Ovary (tissue), 9 donors: ENCODE data around the gene DNASE1L1. TPM values are rescaled to one million over a fixed set of nuclear protein-coding genes. Genes with fewer than 3 reads are reported as not detected.

Experiments
- DNase-seq, 5 donors: peaks; one replicate each; pipeline ENCODE4 v3.0.0-alpha.2; 2019 to 2020
- H3K27ac ChIP-seq, 2 donors: fragments of 200-600 bp; one replicate each; pipeline versions ENCODE4 v1.5.1 to v1.8.0; 2019 to 2022
- H3K27me3 ChIP-seq: fragments of 200-600 bp; one replicate; pipeline ENCODE4 v1.8.0; 2022
- H3K36me3 ChIP-seq: fragments of 200-600 bp; sonication (generic); one replicate; pipeline ENCODE4 v1.5.1; 2019
- H3K4me1 ChIP-seq: one replicate; pipeline ENCODE4 v1.8.1; 2013; ENCODE audit warnings: mild to moderate bottlenecking, moderate library complexity; ENCODE audit not compliant: insufficient read depth
- H3K4me3 ChIP-seq: fragments of 200-600 bp; sonication (generic); one replicate; pipeline ENCODE4 v1.5.1; 2017
- H3K9me3 ChIP-seq, 2 donors: fragments of 200-600 bp in 1 of 2; sonication (generic) in 1 of 2; one replicate each; pipeline versions ENCODE4 v1.5.1 to v1.8.1; 2013 to 2019; ENCODE audit warnings: mild to moderate bottlenecking in 1 of 2, moderate library complexity in 1 of 2
- CTCF ChIP-seq, 3 donors: fragments of 450-650 bp in 2 of 3; fragments of 200-600 bp in 1 of 3; IDR thresholded peaks; one replicate each; pipeline versions ENCODE4 v1.5.1 to v1.8.0; 2016 to 2022; ENCODE audit warnings: antibody characterized with exemption in 3 of 3, mild to moderate bottlenecking in 1 of 3
- EP300 ChIP-seq: sonication (generic); formaldehyde crosslinking; IDR thresholded peaks from one replicate; pipeline ENCODE4 v1.6.1; 2017; ENCODE audit warnings: antibody characterized with exemption
- POLR2A ChIP-seq: fragments of 450-650 bp; IDR thresholded peaks from one replicate; pipeline ENCODE4 v1.6.1; 2017; ENCODE audit warnings: antibody characterized with exemption, mild to moderate bottlenecking, moderate library complexity
- WGBS, 3 donors: extraction: QIAGEN DNeasy Blood & Tissue Kit in 1 of 3; methylation state at CpG; one replicate each; pipeline versions ENCODE4 v1.1.5 to v1.1.7; 2013 to 2017; 5-methylcytosine and 5-hydroxymethylcytosine counted together
- intact Hi-C, 4 donors: fragments of 100-400 bp; cut with DNase I; formaldehyde crosslinking; loops; one replicate each; pipeline versions ENCODE4 v1.11.0 to v1.15.1; 2022 to 2023
- microRNA-seq, 3 donors: library from miRNA; unstranded; fragments of <30 nt; microRNA quantifications; one replicate each; pipeline versions ENCODE4 to v1.2.0, GENCODE V29; 2019 to 2020
- polyA plus RNA-seq, 2 donors: library from polyadenylated mRNA; stranded (reverse); fragments of 200-250 nt in 1 of 2; fragments of 350-450 nt in 1 of 2; fragmentation: Illumina TruSeq in 1 of 2; extraction: RNeasy Lipid Tissue Mini Kit (QIAGEN cat#74804) in 1 of 2; gene quantifications; one replicate each; pipeline ENCODE4 v1.2.3, GENCODE V29; 2013 to 2014
- small RNA-seq: library from RNA; depleted of rRNA; stranded (forward); fragments of <200 nt; gene quantifications from one replicate; pipeline ENCODE3, GENCODE V24; 2016
- total RNA-seq, 7 donors: library from RNA; depleted of rRNA in 2 of 7; stranded (reverse); fragments of >200 nt in 2 of 7; fragmentation: NEBNext Ultra II Directional in 3 of 7; extraction: Animal tissue kit (Norgen Biotek cat#: 25700) in 3 of 7; gene quantifications; one replicate each; pipeline versions ENCODE4 v1.1.0 to v1.2.4, GENCODE V29; 2016 to 2023
- donor health status: DM: no; HTN: no; CAD: no; lungs with moderate emphysema.
- donor health status: DM: no; HTN: no; CAD: no.
- donor health status: Bipolar disorder and iron deficiency.
- donor health status: DM: yes; HTN: yes; CAD: no.
- donor health status: DM: no; HTN: no; CAD: no.
- donor health status: DM: yes; HTN: yes; CAD: no.

The DNASE1L1 gene
- total and polyA plus RNA-seq, 9 donors: 11.9 to 21.4 (median 17.2) TPM

- Histone ChIP-seq H3K27me3 (no peaks in the 10 kb centered on the region), H3K36me3 (no peaks in the 10 kb centered on the region), H3K27ac (no peak overlapping the region), H3K9me3 (no peaks in the 10 kb centered on the region), H3K4me3 (no peak overlapping the region), H3K4me1 (no peaks in the 10 kb centered on the region)
- intact Hi-C loops: no loop called here
- no peak for TF ChIP-seq CTCF (IDR thresholded peaks at IDR 0.05)
- no peak for TF ChIP-seq POLR2A
- no peak for TF ChIP-seq EP300
- WGBS, 3 donors: 76 to 77% (median 77%) methylated on average over 11 to 13 of the region's 13 CpGs
- DNase-seq: no peak
These were observed 56.6 kb downstream of the DNASE1L1 start for GRCh38 chrX:154352466-154352865.

GRCh38 chrX:154352012-154352401 lies 57.0 kb downstream of the DNASE1L1 start:
- no peak for TF ChIP-seq CTCF (IDR thresholded peaks at IDR 0.05)
- TF ChIP-seq POLR2A: no peak
- TF ChIP-seq EP300: no peak
- Histone ChIP-seq H3K4me1 (no peaks in the 10 kb centered on the region), H3K27me3 (no peaks in the 10 kb centered on the region), H3K4me3 (no peak overlapping the region), H3K9me3 (no peaks in the 10 kb centered on the region), H3K36me3 (no peaks in the 10 kb centered on the region), H3K27ac (no peak overlapping the region)
- intact Hi-C loops: no loop called here
- 63 to 77% (median 74%) methylated on average over 8 to 14 of the region's 14 CpGs for WGBS, 3 donors
- DNase-seq: no peak

Small RNA genes lying within 50 kb of the gene (microRNA-seq; reads per million reads assigned to microRNA genes)
- 0 to 0.38 (median 0) reads per million in 3 donors for gene MIR6858

Small RNA genes lying within 50 kb of the gene (small RNA-seq; reads per million reads assigned to genes)
- not detected for gene MIR6858
- gene SNORA70: not detected

Other genes starting within 250 kb of the DNASE1L1 start
- gene OPN1MW, start 226.7 kb downstream of the DNASE1L1 start, total RNA-seq: not detected
- not detected for gene OPN1MW, start 226.7 kb downstream of the DNASE1L1 start, polyA plus RNA-seq
- gene OPN1MW2, start 189.5 kb downstream of the DNASE1L1 start, total RNA-seq: not detected
- not detected for gene OPN1MW2, start 189.5 kb downstream of the DNASE1L1 start, polyA plus RNA-seq
- not detected for gene OPN1MW3, start 151.7 kb downstream of the DNASE1L1 start, total RNA-seq
- gene OPN1MW3, start 151.7 kb downstream of the DNASE1L1 start, polyA plus RNA-seq: not detected
- gene TEX28, start 114.1 kb downstream of the DNASE1L1 start, total RNA-seq: not detected
- gene TEX28, start 114.1 kb downstream of the DNASE1L1 start, polyA plus RNA-seq: not detected
- under 1 TPM in 4 of 7 donors, not detected in 3; 0.12 to 0.36 (median 0.23) TPM for gene TKTL1, start 113.5 kb downstream of the DNASE1L1 start, total RNA-seq
- gene TKTL1, start 113.5 kb downstream of the DNASE1L1 start, polyA plus RNA-seq: under 1 TPM; 0.38 to 0.91 TPM
- gene FLNA, start 34.6 kb downstream of the DNASE1L1 start, total RNA-seq: 1,000 to 10,000 TPM in 4 of 7 donors, 100 to 1,000 TPM in 3; 327 to 2,249 (median 1,321) TPM
- 100 to 1,000 TPM; 378 to 647 TPM for gene FLNA, start 34.6 kb downstream of the DNASE1L1 start, polyA plus RNA-seq
- gene EMD, start 30.0 kb downstream of the DNASE1L1 start, total RNA-seq: 100 to 1,000 TPM in 5 of 7 donors, 10 to 100 TPM in 2; 40.5 to 158 (median 107) TPM
- 100 to 1,000 TPM in 1 of 2 donors, 10 to 100 TPM in 1; 55.1 to 146 TPM for gene EMD, start 30.0 kb downstream of the DNASE1L1 start, polyA plus RNA-seq
- over 10,000 TPM in 1 of 7 donors, 1,000 to 10,000 TPM in 6; 6,380 to 12,508 (median 7,126) TPM for gene RPL10, start 10.9 kb downstream of the DNASE1L1 start, total RNA-seq
- gene RPL10, start 10.9 kb downstream of the DNASE1L1 start, polyA plus RNA-seq: over 10,000 TPM in 1 of 2 donors, 1,000 to 10,000 TPM in 1; 4,233 to 12,949 TPM
- 10 to 100 TPM; 31.3 to 62.1 (median 37.9) TPM for gene TAFAZZIN, start 2.3 kb upstream of the DNASE1L1 start, total RNA-seq
- 10 to 100 TPM in 1 of 2 donors, 1 to 10 TPM in 1; 7.9 to 33.1 TPM for gene TAFAZZIN, start 2.3 kb upstream of the DNASE1L1 start, polyA plus RNA-seq
- gene ATP6AP1, start 19.4 kb upstream of the DNASE1L1 start, total RNA-seq: 10 to 100 TPM; 29.6 to 75.9 (median 58.1) TPM
- 10 to 100 TPM; 75.2 to 77.8 TPM for gene ATP6AP1, start 19.4 kb upstream of the DNASE1L1 start, polyA plus RNA-seq
- 100 to 1,000 TPM in 5 of 7 donors, 10 to 100 TPM in 2; 72.8 to 188 (median 139) TPM for gene GDI1, start 27.9 kb upstream of the DNASE1L1 start, total RNA-seq
- gene GDI1, start 27.9 kb upstream of the DNASE1L1 start, polyA plus RNA-seq: 100 to 1,000 TPM; 113 to 116 TPM
- gene FAM50A, start 34.9 kb upstream of the DNASE1L1 start, total RNA-seq: 10 to 100 TPM; 21.3 to 48.9 (median 34.3) TPM
- 10 to 100 TPM; 41.4 to 42.8 TPM for gene FAM50A, start 34.9 kb upstream of the DNASE1L1 start, polyA plus RNA-seq
- 100 to 1,000 TPM in 1 of 7 donors, 10 to 100 TPM in 5, 1 to 10 TPM in 1; 9.5 to 118 (median 50.9) TPM for gene PLXNA3, start 49.0 kb upstream of the DNASE1L1 start, total RNA-seq
- gene PLXNA3, start 49.0 kb upstream of the DNASE1L1 start, polyA plus RNA-seq: 10 to 100 TPM; 11.0 to 17.0 TPM
- 10 to 100 TPM; 19.4 to 39.3 (median 23.2) TPM for gene LAGE3, start 70.0 kb upstream of the DNASE1L1 start, total RNA-seq
- 10 to 100 TPM in 1 of 2 donors, 1 to 10 TPM in 1; 2.7 to 19.5 TPM for gene LAGE3, start 70.0 kb upstream of the DNASE1L1 start, polyA plus RNA-seq
- gene UBL4A, start 77.4 kb upstream of the DNASE1L1 start, total RNA-seq: 10 to 100 TPM; 17.2 to 35.5 (median 29.3) TPM
- 10 to 100 TPM; 14.6 to 21.6 TPM for gene UBL4A, start 77.4 kb upstream of the DNASE1L1 start, polyA plus RNA-seq
- gene SLC10A3, start 81.4 kb upstream of the DNASE1L1 start, total RNA-seq: 10 to 100 TPM; 19.6 to 49.8 (median 42.3) TPM
- 10 to 100 TPM in 1 of 2 donors, 1 to 10 TPM in 1; 5.5 to 35.1 TPM for gene SLC10A3, start 81.4 kb upstream of the DNASE1L1 start, polyA plus RNA-seq
- gene FAM3A, start 107.0 kb upstream of the DNASE1L1 start, total RNA-seq: 10 to 100 TPM; 34.6 to 76.8 (median 62.9) TPM
- gene FAM3A, start 107.0 kb upstream of the DNASE1L1 start, polyA plus RNA-seq: 10 to 100 TPM in 1 of 2 donors, 1 to 10 TPM in 1; 3.6 to 81.6 TPM
- gene G6PD, start 137.6 kb upstream of the DNASE1L1 start, total RNA-seq: 100 to 1,000 TPM in 1 of 7 donors, 10 to 100 TPM in 6; 18.0 to 115 (median 57.5) TPM
- 10 to 100 TPM; 19.0 to 26.3 TPM for gene G6PD, start 137.6 kb upstream of the DNASE1L1 start, polyA plus RNA-seq
- 10 to 100 TPM in 6 of 7 donors, 1 to 10 TPM in 1; 8.0 to 28.6 (median 22.9) TPM for gene IKBKG, start 138.4 kb upstream of the DNASE1L1 start, total RNA-seq
- 10 to 100 TPM in 1 of 2 donors, 1 to 10 TPM in 1; 1.5 to 16.1 TPM for gene IKBKG, start 138.4 kb upstream of the DNASE1L1 start, polyA plus RNA-seq
- under 1 TPM in 1 of 7 donors, not detected in 6; 0.35 TPM for gene CTAG1A, start 175.9 kb upstream of the DNASE1L1 start, total RNA-seq
- gene CTAG1A, start 175.9 kb upstream of the DNASE1L1 start, polyA plus RNA-seq: under 1 TPM in 1 of 2 donors, not detected in 1; 0.12 TPM
- not detected for gene CTAG1B, start 210.0 kb upstream of the DNASE1L1 start, total RNA-seq
- gene CTAG1B, start 210.0 kb upstream of the DNASE1L1 start, polyA plus RNA-seq: under 1 TPM in 1 of 2 donors, not detected in 1; 0.15 TPM
- gene CTAG2, start 244.3 kb upstream of the DNASE1L1 start, total RNA-seq: 1 to 10 TPM in 1 of 7 donors, not detected in 6; 4.2 TPM
- 1 to 10 TPM; 1.0 to 6.8 TPM for gene CTAG2, start 244.3 kb upstream of the DNASE1L1 start, polyA plus RNA-seq